ENCODE results near the gene MED8.

GRCh38 chr1:43389326-43390313 lies at the start of gene MED8, which contains the start of gene SZT2:
- TF ChIP-seq, protein P1, sequence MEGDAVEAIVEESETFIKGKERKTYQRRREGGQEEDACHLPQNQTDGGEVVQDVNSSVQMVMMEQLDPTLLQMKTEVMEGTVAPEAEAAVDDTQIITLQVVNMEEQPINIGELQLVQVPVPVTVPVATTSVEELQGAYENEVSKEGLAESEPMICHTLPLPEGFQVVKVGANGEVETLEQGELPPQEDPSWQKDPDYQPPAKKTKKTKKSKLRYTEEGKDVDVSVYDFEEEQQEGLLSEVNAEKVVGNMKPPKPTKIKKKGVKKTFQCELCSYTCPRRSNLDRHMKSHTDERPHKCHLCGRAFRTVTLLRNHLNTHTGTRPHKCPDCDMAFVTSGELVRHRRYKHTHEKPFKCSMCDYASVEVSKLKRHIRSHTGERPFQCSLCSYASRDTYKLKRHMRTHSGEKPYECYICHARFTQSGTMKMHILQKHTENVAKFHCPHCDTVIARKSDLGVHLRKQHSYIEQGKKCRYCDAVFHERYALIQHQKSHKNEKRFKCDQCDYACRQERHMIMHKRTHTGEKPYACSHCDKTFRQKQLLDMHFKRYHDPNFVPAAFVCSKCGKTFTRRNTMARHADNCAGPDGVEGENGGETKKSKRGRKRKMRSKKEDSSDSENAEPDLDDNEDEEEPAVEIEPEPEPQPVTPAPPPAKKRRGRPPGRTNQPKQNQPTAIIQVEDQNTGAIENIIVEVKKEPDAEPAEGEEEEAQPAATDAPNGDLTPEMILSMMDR (conservative IDR thresholded peaks at IDR 0.05; ENCODE audit: low read depth in 2 of 2) = no peak
- peak; percentile 79 for TF ChIP-seq CREB1 (CRISPR knock-in tag; IDR thresholded peaks at IDR 0.05; ENCODE audit: low read depth)
- TF ChIP-seq EZH2 (IDR thresholded peaks at IDR 0.05; ENCODE audit: low read depth, unreplicated experiment) = no peak

Measured in GM23338 (cell line).